HCEC 1CT (cell line): Measurements from ENCODE around the gene TBCCD1.
"Not testable (repeated sequence)": the region's sequence is repeated elsewhere in the genome, so short reads cannot be mapped to it uniquely, and the experiment has no call there.

ENCODE experiments used
- DNase-seq: peaks from one replicate; pipeline ENCODE4 v3.0.0-alpha.2; 2017

The TBCCD1 gene

DNA sequence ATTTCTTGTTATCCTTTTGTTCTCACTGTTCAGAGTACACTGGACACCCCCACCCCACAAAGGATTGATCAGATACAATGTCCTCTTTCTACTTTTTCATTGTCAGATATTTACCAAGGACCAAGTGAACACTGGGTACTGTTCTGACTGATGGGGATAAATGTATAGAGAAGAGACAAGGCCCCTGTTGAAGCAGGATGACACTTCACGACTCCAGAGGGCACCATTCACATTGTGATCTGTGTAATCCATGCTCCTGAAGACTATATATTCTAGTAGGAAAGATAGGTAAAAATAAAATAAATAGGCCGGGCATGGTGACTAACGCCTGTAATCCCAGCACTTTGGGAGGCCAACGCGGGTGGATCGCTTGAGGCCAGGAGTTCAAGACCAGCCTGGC, 15.8 kb downstream of the TBCCD1 start:
- no peak for DNase-seq

GRCh38 chr3:186549497-186549896, 17.6 kb downstream of the TBCCD1 start:
- no peak for DNase-seq

- no peak for DNase-seq
These were observed 22.9 kb downstream of the TBCCD1 start, which contains the start of gene CRYGS for GRCh38 chr3:186544281-186544680. TSS of gene CRYGS (minus strand) at chr3:186544380. CDS start at chr3:186544326, 54 bp downstream.

DNA sequence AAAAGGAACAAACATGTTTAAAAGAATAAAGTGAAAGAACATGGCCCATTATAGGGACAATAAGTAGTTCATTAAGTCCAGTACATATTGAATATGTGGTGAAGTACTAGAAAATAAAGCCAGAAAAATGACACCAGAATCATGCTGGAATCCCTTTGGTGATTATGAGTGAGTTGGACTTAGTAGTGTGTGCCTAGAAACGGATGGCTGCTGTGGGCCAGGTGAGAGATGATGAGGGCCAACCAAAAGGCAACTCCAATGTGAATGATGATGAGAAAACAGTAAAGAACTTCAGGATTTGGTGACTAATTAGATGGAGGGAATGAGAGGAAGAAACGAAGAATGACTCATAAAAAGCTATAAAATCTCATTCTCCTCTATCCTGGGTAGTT, 26.3 kb downstream of the TBCCD1 start:
- DNase-seq = peak; percentile 65

- DNase-seq = peak; percentile 64
These were observed 26.8 kb downstream of the TBCCD1 start for GRCh38 chr3:186540221-186540834.

DNA sequence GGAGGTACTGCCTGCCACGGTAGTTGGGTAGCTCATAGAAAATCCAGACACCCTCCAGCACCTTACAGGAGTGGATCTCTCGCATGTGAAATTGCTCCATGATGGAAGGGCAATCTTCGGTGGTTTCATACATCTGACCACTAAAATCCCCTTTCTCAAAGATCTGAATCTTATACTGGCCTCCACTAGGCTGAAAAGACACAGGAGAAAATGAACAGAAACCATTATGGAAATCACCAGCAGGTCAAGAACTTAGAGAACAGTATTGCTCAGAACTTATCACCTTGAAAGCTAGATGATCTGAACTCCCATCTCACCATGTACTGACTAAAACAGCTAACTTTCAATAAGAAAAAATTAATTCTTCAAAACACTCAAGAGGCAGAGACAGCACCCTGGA, 28.4 kb downstream of the TBCCD1 start:
- DNase-seq = no peak

DNA sequence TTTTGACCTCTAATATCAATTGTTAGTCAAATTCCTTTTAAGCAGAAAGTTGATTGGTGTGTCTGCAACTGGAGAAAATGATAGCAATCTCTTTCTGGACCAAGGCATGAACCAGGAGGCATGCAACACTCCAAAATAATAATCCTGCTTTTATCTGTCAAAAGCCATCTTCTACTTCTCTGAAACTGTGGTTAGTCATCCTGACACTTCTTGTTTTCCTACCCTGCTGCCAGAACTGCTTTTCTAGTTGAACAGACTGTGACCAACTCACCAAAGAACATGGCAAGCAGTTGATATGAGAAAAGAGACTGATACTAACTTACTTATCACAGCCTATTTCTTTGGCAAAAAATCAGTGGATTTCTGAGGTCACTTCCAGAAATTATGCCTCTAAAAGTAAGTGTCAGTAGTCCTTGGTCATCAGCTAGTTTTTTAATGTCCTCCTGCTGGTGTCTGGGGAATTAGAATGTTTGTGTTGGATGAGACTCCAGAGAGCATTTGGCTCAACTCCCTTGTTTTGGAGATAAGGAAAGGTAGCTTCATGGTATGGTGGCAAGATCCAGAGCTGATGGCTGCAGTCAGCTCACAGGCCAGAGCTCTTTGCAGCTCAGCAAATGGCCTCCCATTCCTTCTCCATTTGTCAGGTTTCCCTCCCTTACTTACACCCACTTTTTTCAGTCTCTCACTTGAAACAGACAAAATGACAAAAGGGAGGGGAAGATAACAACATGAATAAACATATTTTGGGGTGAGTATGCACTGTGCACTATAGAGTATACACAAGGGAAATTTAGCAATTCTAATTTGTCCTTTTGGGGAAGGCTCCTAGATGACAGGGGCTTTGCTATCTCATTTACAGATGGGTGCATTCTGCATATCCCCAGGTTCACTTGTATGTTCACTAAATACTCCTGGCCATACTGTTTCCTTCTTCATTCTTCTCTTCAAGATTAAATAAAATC, 30.0 kb downstream of the TBCCD1 start:
- DNase-seq = no peak

GRCh38 chr3:186534113-186534669, 32.9 kb downstream of the TBCCD1 start:
- DNase-seq = no peak

- no peak for DNase-seq
These were observed 34.5 kb downstream of the TBCCD1 start for GRCh38 chr3:186532598-186533072.

DNA sequence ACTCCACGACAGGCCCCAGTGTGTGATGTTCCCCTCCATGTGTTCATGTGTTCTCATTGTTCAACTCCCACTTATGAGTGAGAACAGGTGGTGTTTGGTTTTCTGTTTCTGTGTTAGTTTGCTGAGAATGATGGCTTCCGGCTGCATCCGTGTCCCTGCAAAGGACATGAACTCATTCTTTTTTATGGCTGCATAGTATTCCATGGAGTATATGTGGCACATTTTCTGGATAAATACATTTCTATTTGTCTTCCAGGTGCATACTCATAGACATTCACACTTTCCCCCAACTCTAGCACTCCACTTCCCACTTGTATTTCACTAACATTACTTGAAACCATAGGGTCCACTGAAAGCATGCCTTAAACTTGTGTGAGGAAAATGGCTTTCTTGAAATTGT, 35.4 kb downstream of the TBCCD1 start:
- not testable (repeated sequence) for DNase-seq

- no peak for DNase-seq
These were observed 36.7 kb downstream of the TBCCD1 start for GRCh38 chr3:186530415-186530814.

GRCh38 chr3:186529201-186529999, 37.7 kb downstream of the TBCCD1 start:
- DNase-seq = no peak

DNA sequence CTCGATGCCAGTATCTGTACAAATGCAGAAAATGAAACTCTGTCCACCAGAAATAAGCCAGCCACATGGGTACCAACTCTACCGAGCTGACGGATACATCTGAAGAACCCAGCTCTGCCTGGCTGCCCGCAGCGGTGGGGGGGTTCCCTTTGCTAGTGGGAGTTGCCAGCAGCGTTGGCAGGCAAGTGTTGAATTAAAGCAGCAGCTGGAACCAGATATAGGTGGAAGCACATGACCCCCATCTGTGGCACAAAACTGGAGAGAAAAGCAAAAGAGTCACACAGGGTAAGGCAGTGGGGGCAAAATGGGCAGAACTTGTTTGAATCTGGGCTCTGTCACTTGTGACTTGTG, 40.9 kb downstream of the TBCCD1 start:
- no peak for DNase-seq

- DNase-seq = no peak
These were observed 41.5 kb downstream of the TBCCD1 start for GRCh38 chr3:186525369-186526255.

GRCh38 chr3:186524616-186525015, 42.5 kb downstream of the TBCCD1 start:
- DNase-seq = no peak

DNA sequence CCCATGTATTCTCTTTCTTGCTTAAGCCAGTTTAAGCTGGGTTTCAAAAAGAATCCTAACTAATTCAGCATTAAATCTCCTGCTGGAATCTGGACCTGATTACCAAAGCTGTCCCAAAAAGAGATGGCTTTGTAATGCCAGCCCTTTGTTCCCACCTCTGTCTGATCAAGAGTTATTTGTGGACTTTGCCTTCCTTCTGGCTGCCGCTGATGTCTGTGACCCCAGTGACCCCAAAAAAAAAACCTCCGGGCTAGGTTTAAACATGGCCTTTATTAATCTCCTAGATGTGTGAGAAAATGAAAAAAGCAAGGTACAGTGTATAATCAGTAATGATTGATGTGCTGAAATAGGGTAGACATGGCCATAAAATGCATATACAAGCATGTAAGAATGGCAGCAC, 43.7 kb downstream of the TBCCD1 start:
- no peak for DNase-seq

DNA sequence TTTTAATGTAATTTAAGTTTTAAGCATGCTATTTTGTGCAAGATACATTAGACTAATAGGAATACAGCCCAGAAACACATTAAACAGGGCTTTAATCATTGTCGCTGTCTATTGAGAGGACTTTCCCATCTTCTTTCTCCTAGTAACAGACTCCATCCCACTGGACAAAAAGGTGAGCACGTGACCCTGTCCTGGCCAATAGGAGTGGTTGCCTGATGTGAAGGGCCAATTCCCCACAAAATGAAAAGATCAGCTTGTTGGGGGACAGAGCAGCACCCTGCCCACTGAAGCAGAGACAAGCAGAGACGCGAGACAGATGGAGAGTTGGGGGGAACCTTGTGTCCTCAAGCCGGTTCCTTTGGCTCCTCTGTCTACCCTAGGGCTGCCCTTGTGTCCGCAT, 44.1 kb downstream of the TBCCD1 start:
- no peak for DNase-seq

DNA sequence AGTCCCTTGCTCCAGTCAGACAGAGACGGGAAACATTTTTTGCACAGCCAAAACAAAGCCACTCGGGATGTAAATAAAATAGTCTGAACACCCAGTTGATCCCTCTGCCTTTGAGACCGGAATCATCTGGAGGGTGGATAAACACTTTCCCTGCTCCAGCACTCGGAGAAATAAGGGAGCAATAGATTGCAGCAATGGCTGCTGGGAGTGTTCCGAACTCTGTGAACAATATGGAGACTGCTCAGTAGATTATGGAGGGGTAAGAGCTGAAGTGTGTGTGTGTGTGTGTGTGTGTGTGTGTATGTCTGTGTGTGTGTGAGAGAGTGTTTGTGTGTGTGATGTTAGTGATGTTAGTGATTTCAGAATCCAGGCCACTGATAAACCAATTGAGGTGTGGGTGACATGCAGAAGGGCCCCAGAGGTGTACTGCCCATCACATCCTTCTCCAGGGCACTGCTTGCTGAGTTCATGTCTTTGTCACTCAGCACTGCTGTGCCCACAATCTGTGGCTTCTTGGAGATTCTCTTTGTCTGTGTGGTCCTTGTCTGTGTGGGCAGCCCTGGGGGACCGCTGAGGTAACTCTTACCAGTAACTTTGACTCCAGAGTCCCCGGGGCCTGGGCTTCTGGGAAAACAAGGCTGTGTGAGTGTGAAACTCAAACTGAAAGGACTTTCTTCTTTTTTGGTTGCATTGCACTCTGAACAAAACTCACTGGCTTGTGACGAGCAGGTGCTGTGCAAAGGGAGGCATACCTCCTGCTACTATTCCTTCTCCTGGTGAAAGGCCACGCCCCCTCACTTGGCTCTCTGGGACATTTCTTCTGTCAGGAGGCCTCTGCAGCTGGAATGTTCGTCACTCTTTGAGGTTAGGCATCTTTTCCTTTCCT, 45.9 kb downstream of the TBCCD1 start:
- no peak for DNase-seq

GRCh38 chr3:186520431-186520830, 46.7 kb downstream of the TBCCD1 start:
- DNase-seq = no peak

DNA sequence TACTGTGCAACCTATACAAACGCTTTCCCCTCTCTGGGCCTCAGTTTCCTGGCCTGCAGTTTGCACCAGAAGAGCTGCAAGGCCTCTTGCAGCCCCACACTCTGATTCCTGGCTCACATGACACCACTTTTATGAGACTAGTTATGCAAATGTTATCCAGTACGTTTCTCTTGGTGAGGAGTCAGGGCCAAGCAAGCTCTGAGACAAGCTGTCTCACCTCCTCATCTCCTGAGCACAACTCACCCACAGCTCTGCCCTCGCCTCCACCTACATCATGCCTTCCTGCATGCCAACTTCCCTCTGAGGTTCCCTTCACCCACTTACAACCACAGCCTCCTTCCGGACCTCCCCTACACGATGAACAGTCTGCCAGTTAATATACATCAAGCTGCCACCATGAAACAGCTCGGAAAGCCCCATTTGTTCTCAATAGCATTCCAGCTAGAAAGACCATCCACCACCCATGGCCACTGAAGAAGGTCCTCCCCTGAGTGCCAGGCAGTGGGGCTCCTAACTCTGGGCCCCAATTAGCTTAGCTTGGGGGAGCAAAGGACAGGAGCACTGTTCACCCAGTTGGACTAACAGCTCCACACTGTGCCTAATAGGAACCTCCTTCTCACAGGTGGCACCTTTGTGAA, 48.0 kb downstream of the TBCCD1 start:
- no peak for DNase-seq
